C4-2B (cell line): ENCODE measurements around the gene GNAT1.

Experiments
- H3K27ac ChIP-seq: fragments of 450-650 bp; 2 replicates; pipeline ENCODE4 v1.5.1; 2017
- CTCF ChIP-seq: fragments of 450-650 bp; conservative IDR thresholded peaks from 2 replicates; pipeline ENCODE4 v1.5.1; 2017; ENCODE audit warnings: mild to moderate bottlenecking
- ZFX ChIP-seq: fragments of 450-650 bp; IDR thresholded peaks from 2 replicates; pipeline ENCODE4 v1.6.1; 2017

Gene GNAT1

GRCh38 chr3:50151728-50152127, 39.7 kb upstream of the GNAT1 start:
- H3K27ac ChIP-seq = peak overlapping the region; percentile 44; the same call in 1 of the 2 replicates
- TF ChIP-seq ZFX (no peak), CTCF (no peak)

- TF ChIP-seq CTCF = no peak
- no peak for TF ChIP-seq ZFX
These were observed 37.5 kb upstream of the GNAT1 start for GRCh38 chr3:50153782-50154475.

GRCh38 chr3:50154476-50154839, 37.0 kb upstream of the GNAT1 start:
- no peak overlapping the region; the same call in 1 of the 2 replicates for H3K27ac ChIP-seq
- TF ChIP-seq ZFX (no peak), CTCF (no peak; the same call in 1 of the 2 replicates)

More at GRCh38 chr3:50153782-50154475, 37.5 kb upstream of the GNAT1 start:
- H3K27ac ChIP-seq = no peak overlapping the region; the same call in 1 of the 2 replicates

GRCh38 chr3:50154840-50155490, 36.4 kb upstream of the GNAT1 start, which contains the start of gene SEMA3F:
TSS of gene SEMA3F (plus strand) at chr3:50155324. CDS start at chr3:50159623, 4,299 bp downstream.
- TF ChIP-seq ZFX (peak; percentile 74; the same call in 1 of the 2 replicates), CTCF (no peak)
- H3K27ac ChIP-seq = peak within 1 kb of the TSS; percentile 74

- no peak for TF ChIP-seq CTCF
- TF ChIP-seq ZFX = no peak
- peak overlapping the region; percentile 74 for H3K27ac ChIP-seq
These were observed 35.9 kb upstream of the GNAT1 start for GRCh38 chr3:50155491-50155878.

GRCh38 chr3:50155891-50156290, 35.5 kb upstream of the GNAT1 start:
- TF ChIP-seq CTCF (no peak), ZFX (no peak)

More at GRCh38 chr3:50155891-50156290, 35.5 kb upstream of the GNAT1 start:
- peak overlapping the region; percentile 74 for H3K27ac ChIP-seq
